Measurements from ENCODE around the gene KIF6. TPM values are rescaled to one million over a fixed set of nuclear protein-coding genes. Genes with fewer than 3 reads are reported as not detected.

KIF6 gene
- total and polyA plus RNA-seq, 2 of the 8 experiments (the other 6 are each of a cell fraction or from before 2014, with no cell fraction given) = 0.53 to 0.65 TPM

DNA sequence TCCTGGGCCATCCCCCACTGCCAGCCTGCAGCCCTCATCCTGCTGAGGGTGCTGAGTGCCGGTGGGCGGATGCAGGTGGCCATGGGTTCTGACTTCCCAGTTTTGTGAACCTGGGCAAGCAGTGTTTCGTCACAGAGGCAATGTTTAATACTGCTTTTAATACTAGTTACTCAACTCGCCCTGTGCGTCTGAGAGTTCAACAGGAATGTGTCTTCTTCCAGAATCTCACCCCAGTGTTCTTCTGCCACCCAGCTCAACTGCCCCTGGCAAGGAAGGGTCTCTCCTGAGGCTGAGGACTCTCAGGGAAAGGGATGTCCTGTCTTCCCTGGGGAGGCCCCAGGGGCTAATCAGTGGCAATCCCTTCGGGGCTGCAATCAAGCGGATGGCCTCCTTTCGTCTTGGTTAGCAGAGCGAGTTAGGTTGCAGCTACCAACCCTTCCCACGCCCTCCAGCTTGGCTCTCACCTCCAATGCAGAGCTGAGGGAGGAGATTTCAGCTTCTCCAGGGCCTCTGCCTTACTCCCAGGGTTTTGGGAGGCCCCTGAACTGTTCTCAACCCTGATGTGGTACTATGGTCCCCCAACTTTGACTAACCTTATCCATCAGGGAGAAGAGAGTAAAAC, 404.7 kb downstream of the KIF6 start (continued):
- TF ChIP-seq TCF12 (IDR thresholded peaks at IDR 0.05; ENCODE audit: low read depth, low read length) (no peak), SIN3A (conservative IDR thresholded peaks at IDR 0.05 in 1 of 2, IDR thresholded peaks at IDR 0.05 in 1 of 2; ENCODE audit: low read depth in 1 of 2, low read length in 2 of 2) (no peak), ZNF274 (IDR thresholded peaks at IDR 0.05; ENCODE audit: borderline replicate concordance, extremely low read depth, low read length) (no peak), TEAD4 (IDR thresholded peaks at IDR 0.05; ENCODE audit: low read depth, low read length) (no peak)

Measured in H1 (cell line).